Measurements from ENCODE around the gene DLGAP4. TPM values are rescaled to one million over a fixed set of nuclear protein-coding genes. Genes with fewer than 3 reads are reported as not detected.

The DLGAP4 gene
- total RNA-seq, 2 donors from 2014 or later, result 62.9 to 78.2 TPM

DNA sequence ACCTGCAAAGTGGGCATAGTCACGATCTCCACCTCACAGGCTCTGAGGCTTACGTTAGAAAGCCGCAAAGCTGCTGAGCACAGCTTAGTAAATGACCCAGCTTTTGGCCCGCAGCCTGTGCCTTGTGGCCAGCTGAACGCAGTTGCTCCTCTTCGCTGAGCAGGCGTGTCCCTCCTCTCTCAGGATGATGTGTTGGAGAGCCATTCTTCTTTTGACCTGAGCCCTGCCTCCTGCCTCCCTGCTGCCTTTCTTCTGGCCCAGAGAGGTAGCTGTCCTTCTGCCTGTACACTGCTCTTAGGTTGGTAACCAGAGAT is 187.6 kb downstream of the DLGAP4 start:
- no peaks in the 10 kb centered on the region for H3K9me3 Mint-ChIP-seq
- H3K9me3 ChIP-seq (ENCODE audit: control insufficient read depth, low read length), result no peaks in the 10 kb centered on the region
- H3K36me3 Mint-ChIP-seq (ENCODE audit: low read depth), result peaks cover 31% of the 10 kb centered on the region
- peaks cover 20% of the 10 kb centered on the region for H3K4me1 Mint-ChIP-seq
- TF ChIP-seq CTCF (conservative IDR thresholded peaks at IDR 0.05), result no peak
- no peak overlapping the region for H3K27ac ChIP-seq (ENCODE audit: low read depth, low read length)
- peaks cover 9% of the 10 kb centered on the region for H3K4me1 ChIP-seq (ENCODE audit: control insufficient read depth, insufficient read depth, low read length)
- DNase-seq, result no peak
- peaks cover 40% of the 10 kb centered on the region for H3K36me3 ChIP-seq (ENCODE audit: control insufficient read depth, insufficient read depth, low read length)
- 91 to 92% methylated on average over 6 to 7 of the region's 7 CpGs for WGBS, 2 experiments (ENCODE audit: insufficient coverage in 1 of 2, insufficient read length in 1 of 2)
- H3K4me3 Mint-ChIP-seq, result no peak overlapping the region
- no peaks in the 10 kb centered on the region for H3K27me3 Mint-ChIP-seq (ENCODE audit: insufficient read depth)
- H3K4me3 ChIP-seq (ENCODE audit: low read length), result no peak overlapping the region
- no peak overlapping the region for H3K27ac Mint-ChIP-seq
- no peak overlapping the region for H3K9ac ChIP-seq (ENCODE audit: extremely low read depth, low read length, poor library complexity, severe bottlenecking)
- H3K27me3 ChIP-seq (ENCODE audit: control insufficient read depth, insufficient read depth, low read length, poor library complexity, severe bottlenecking), result no peaks in the 10 kb centered on the region

DNA sequence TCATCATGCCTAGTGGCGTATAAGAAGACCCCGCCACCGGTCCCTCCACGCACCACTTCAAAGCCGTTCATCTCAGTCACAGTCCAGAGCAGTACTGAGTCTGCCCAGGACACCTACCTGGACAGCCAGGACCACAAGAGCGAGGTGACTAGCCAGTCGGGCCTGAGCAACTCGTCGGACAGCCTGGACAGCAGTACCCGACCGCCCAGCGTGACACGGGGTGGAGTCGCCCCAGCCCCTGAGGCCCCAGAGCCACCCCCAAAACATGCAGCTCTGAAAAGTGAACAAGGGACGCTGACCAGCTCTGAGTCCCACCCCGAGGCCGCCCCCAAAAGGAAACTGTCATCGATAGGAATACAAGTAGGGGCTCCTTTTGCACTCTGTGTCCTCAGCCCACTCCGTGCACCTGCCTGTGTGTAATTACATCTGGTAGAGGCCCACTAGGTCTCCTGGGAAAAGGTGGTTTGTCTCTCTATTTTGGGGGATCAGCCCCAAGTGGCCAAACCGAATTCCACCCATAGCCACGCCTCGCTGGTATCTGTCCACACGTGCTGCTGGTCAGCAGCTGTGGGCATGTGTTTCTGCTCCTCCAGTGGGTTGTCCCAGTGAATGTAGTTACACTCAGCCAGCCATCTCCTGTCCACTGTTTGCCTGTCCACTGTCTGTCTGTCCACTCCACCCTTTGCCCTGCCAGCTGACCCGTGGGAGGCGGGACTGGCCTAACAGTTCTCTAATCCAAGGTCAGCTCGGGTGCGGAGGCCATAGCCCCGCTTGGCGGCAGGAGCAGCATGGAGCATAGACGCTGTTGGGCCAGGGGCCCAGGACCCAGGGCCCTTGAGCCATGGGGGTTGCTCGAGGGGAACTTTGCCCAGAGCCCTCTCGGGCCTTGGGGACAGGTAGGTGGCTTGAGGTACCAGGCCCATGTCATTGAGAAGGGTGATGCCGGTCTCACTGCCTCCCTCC is 190.8 kb downstream of the DLGAP4 start:
- H3K36me3 Mint-ChIP-seq (ENCODE audit: low read depth), result peaks cover 51% of the 10 kb centered on the region
- Histone ChIP-seq H3K36me3 (ENCODE audit: control insufficient read depth, insufficient read depth, low read length) (peaks cover 65% of the 10 kb centered on the region), H3K4me1 (ENCODE audit: control insufficient read depth, insufficient read depth, low read length) (peaks cover 5% of the 10 kb centered on the region), H3K27ac (ENCODE audit: low read depth, low read length) (peak overlapping the region; percentile 67), H3K4me3 (ENCODE audit: low read length) (no peak overlapping the region), H3K9ac (ENCODE audit: extremely low read depth, low read length, poor library complexity, severe bottlenecking) (no peak overlapping the region), H3K27me3 (ENCODE audit: control insufficient read depth, insufficient read depth, low read length, poor library complexity, severe bottlenecking) (no peaks in the 10 kb centered on the region), H3K9me3 (ENCODE audit: control insufficient read depth, low read length) (no peaks in the 10 kb centered on the region)
- 94 to 97% methylated on average over 25 to 33 of the region's 33 CpGs for WGBS, 2 experiments (ENCODE audit: insufficient coverage in 1 of 2, insufficient read length in 1 of 2)
- TF ChIP-seq CTCF (conservative IDR thresholded peaks at IDR 0.05), result no peak
- H3K27ac Mint-ChIP-seq, result no peak overlapping the region
- H3K4me1 Mint-ChIP-seq, result peaks cover 7% of the 10 kb centered on the region
- no peaks in the 10 kb centered on the region for H3K9me3 Mint-ChIP-seq
- no peaks in the 10 kb centered on the region for H3K27me3 Mint-ChIP-seq (ENCODE audit: insufficient read depth)
- H3K4me3 Mint-ChIP-seq, result no peak overlapping the region
- no peak for DNase-seq

- Mint-ChIP-seq H3K9me3 (no peaks in the 10 kb centered on the region), H3K4me1 (no peaks in the 10 kb centered on the region), H3K27me3 (ENCODE audit: insufficient read depth) (no peaks in the 10 kb centered on the region), H3K36me3 (ENCODE audit: low read depth) (peaks cover 54% of the 10 kb centered on the region), H3K27ac (peak overlapping the region; percentile 44), H3K4me3 (no peak overlapping the region)
- H3K36me3 ChIP-seq (ENCODE audit: control insufficient read depth, insufficient read depth, low read length), result peaks cover 68% of the 10 kb centered on the region
- peak overlapping the region; percentile 67 for H3K27ac ChIP-seq (ENCODE audit: low read depth, low read length)
- no peak for DNase-seq
- TF ChIP-seq CTCF (conservative IDR thresholded peaks at IDR 0.05), result no peak
- 59 to 91% methylated on average over 4 of the region's 4 CpGs for WGBS, 2 experiments (ENCODE audit: insufficient coverage in 1 of 2, insufficient read length in 1 of 2)
- no peaks in the 10 kb centered on the region for H3K9me3 ChIP-seq (ENCODE audit: control insufficient read depth, low read length)
- H3K4me3 ChIP-seq (ENCODE audit: low read length), result no peak overlapping the region
- no peaks in the 10 kb centered on the region for H3K4me1 ChIP-seq (ENCODE audit: control insufficient read depth, insufficient read depth, low read length)
- no peaks in the 10 kb centered on the region for H3K27me3 ChIP-seq (ENCODE audit: control insufficient read depth, insufficient read depth, low read length, poor library complexity, severe bottlenecking)
- H3K9ac ChIP-seq (ENCODE audit: extremely low read depth, low read length, poor library complexity, severe bottlenecking), result no peak overlapping the region
These were observed 191.7 kb downstream of the DLGAP4 start for GRCh38 chr20:36497856-36498255.

Measured in endodermal cell (in vitro differentiated cells).